ENCODE data around the gene TEX22. TPM values are rescaled to one million over a fixed set of nuclear protein-coding genes. Genes with fewer than 3 reads are reported as not detected.

The TEX22 gene
- total and polyA plus RNA-seq, 2 donors from 2014 or later: 1.5 to 3.3 TPM

DNA sequence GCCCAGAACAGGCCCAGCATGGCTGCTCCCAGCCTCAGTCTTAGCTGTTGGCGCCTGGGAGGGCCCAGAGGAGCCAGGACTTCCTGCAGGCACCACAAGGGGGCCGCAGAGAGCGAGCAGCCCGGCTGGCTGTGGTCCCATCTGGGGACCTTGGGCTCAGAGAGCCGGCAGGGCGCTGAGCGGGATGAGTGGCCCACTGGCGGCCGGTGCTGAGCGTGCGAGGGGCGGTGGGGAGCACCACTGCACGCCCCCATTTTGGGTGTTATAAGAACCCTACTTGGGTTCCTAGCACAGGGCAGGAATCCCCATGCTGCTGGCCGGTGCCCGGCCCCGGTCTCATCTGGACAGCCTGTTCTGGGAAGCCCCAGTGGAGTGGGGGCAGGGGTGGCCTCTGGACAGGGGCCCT lies 50.4 kb downstream of the TEX22 start:
- no peak for FAIRE-seq
- intact Hi-C loops (cut with DNase I): no loop called here
- Histone ChIP-seq H3K27me3 (ENCODE audit: control insufficient read depth, insufficient read depth, low read length) (no peaks in the 10 kb centered on the region), H3K36me3 (ENCODE audit: control insufficient read depth in 2 of 3, insufficient read depth in 3 of 3, low read length in 3 of 3) (peaks cover 0 to 6% (median 6%) of the 10 kb centered on the region in 3 donors), H3K4me3 (ENCODE audit: low read length in 3 of 3) (no peak overlapping the region), H3K27ac (ENCODE audit: low read depth in 2 of 2, low read length in 2 of 2) (no peak overlapping the region), H3K9me3 (ENCODE audit: control insufficient read depth in 2 of 3, insufficient read depth in 1 of 3, low read length in 3 of 3) (no peaks in the 10 kb centered on the region), H3K4me1 (ENCODE audit: control insufficient read depth in 2 of 3, insufficient read depth in 2 of 3, low read depth in 1 of 3, low read length in 3 of 3) (no peaks in the 10 kb centered on the region), H3K9ac (ENCODE audit: low read length in 3 of 3) (no peak overlapping the region)
- DNase-seq: peak; percentile 69 to 91 (median 77)
- TF ChIP-seq, protein P1, sequence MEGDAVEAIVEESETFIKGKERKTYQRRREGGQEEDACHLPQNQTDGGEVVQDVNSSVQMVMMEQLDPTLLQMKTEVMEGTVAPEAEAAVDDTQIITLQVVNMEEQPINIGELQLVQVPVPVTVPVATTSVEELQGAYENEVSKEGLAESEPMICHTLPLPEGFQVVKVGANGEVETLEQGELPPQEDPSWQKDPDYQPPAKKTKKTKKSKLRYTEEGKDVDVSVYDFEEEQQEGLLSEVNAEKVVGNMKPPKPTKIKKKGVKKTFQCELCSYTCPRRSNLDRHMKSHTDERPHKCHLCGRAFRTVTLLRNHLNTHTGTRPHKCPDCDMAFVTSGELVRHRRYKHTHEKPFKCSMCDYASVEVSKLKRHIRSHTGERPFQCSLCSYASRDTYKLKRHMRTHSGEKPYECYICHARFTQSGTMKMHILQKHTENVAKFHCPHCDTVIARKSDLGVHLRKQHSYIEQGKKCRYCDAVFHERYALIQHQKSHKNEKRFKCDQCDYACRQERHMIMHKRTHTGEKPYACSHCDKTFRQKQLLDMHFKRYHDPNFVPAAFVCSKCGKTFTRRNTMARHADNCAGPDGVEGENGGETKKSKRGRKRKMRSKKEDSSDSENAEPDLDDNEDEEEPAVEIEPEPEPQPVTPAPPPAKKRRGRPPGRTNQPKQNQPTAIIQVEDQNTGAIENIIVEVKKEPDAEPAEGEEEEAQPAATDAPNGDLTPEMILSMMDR (IDR thresholded peaks at IDR 0.05; ENCODE audit: borderline replicate concordance, extremely low read depth, insufficient read depth): peak; percentile 74

DNA sequence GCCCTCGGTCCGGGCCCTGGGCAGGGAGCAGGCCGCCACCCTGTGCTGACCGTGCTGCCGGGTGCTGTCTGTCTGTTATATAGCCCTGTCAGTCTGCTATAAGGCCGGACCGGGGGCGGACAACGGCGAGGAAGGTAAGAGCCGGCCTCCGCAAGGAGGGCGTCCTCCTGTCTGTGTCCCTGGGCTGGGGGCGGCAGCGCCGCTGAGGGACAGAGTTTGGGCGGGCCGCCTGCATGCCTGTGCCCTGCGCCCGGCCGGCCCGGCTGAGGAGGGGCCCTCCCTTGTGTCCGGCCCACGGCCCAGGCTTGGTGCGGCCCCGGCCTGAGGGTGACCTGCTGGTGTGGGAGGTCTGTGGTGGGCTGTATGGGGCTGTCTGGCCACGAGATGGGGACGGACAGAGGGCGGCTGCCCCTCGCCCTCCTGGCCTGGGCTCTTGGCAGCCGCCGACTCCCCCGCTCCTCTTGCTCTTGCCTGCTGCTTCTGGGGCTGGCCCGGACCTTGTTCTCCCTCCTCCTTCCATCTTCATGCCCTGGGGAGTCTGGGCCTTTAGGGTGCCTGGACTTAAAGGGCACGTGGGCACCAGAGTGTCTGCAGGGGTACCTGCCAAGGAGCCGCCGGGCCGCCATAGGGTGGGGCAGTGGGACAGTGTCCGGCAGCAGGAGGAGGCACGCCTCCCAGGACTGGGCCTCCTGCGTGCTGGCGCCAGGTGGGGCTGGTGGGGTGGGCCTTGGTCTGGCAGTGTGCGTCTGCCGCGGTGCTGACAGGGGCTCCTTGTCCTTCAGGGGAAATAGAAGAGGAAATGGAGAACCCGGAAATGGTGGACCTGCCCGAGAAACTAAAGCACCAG lies 51.2 kb downstream of the TEX22 start:
- Histone ChIP-seq H3K9me3 (ENCODE audit: control insufficient read depth in 2 of 3, insufficient read depth in 1 of 3, low read length in 3 of 3) (no peaks in the 10 kb centered on the region), H3K27me3 (ENCODE audit: control insufficient read depth, insufficient read depth, low read length) (no peaks in the 10 kb centered on the region), H3K9ac (ENCODE audit: low read length in 3 of 3) (no peak overlapping the region), H3K36me3 (ENCODE audit: control insufficient read depth in 2 of 3, insufficient read depth in 3 of 3, low read length in 3 of 3) (peaks cover 0 to 6% (median 6%) of the 10 kb centered on the region in 3 donors), H3K4me3 (ENCODE audit: low read length in 3 of 3) (no peak overlapping the region), H3K27ac (ENCODE audit: low read depth in 2 of 2, low read length in 2 of 2) (no peak overlapping the region), H3K4me1 (ENCODE audit: control insufficient read depth in 2 of 3, insufficient read depth in 2 of 3, low read depth in 1 of 3, low read length in 3 of 3) (no peaks in the 10 kb centered on the region)
- DNase-seq: peak in 2 of 5 donors; percentile 43 to 78
- no peak for FAIRE-seq
- intact Hi-C loops (cut with DNase I): no loop called here
- TF ChIP-seq, protein P1 (IDR thresholded peaks at IDR 0.05; ENCODE audit: borderline replicate concordance, extremely low read depth, insufficient read depth): no peak

DNA sequence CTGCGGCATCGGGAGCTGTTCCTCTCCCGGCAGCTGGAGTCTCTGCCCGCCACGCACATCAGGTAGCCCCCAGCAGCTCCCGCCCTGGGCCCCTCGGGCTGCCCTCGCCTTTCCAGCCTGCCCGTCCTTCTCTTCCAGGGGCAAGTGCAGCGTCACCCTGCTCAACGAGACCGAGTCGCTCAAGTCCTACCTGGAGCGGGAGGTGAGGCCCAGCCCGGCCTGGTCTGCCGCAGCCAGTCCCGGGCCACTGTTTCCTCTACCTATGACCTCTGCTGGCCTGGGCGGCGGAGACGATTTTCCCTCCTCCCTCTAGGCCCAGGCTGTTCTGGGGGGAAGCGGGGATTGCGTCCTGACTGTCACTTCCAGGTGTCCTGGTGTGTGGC lies 51.8 kb downstream of the TEX22 start:
- no peak overlapping the region for H3K27ac ChIP-seq (ENCODE audit: low read depth in 2 of 2, low read length in 2 of 2)
- H3K4me3 ChIP-seq (ENCODE audit: low read length in 3 of 3): no peak overlapping the region
- H3K9ac ChIP-seq (ENCODE audit: low read length in 3 of 3): no peak overlapping the region
- peaks cover 0 to 6% (median 6%) of the 10 kb centered on the region in 3 donors for H3K36me3 ChIP-seq (ENCODE audit: control insufficient read depth in 2 of 3, insufficient read depth in 3 of 3, low read length in 3 of 3)
- TF ChIP-seq, protein P1 (IDR thresholded peaks at IDR 0.05; ENCODE audit: borderline replicate concordance, extremely low read depth, insufficient read depth): no peak
- intact Hi-C loops (cut with DNase I): no loop called here
- FAIRE-seq (no peak), DNase-seq (peak in 2 of 5 donors; percentile 39 to 72)
- no peaks in the 10 kb centered on the region for H3K27me3 ChIP-seq (ENCODE audit: control insufficient read depth, insufficient read depth, low read length)
- no peaks in the 10 kb centered on the region for H3K4me1 ChIP-seq (ENCODE audit: control insufficient read depth in 2 of 3, insufficient read depth in 2 of 3, low read depth in 1 of 3, low read length in 3 of 3)
- no peaks in the 10 kb centered on the region for H3K9me3 ChIP-seq (ENCODE audit: control insufficient read depth in 2 of 3, insufficient read depth in 1 of 3, low read length in 3 of 3)
